ENCODE results near the gene GRIK4. TPM values are rescaled to one million over a fixed set of nuclear protein-coding genes. Genes with fewer than 3 reads are reported as not detected.

Gene GRIK4
- total and polyA plus RNA-seq, 2 of the 4 experiments (the other 2 are of a cell fraction): 0.18 to 0.38 TPM

DNA sequence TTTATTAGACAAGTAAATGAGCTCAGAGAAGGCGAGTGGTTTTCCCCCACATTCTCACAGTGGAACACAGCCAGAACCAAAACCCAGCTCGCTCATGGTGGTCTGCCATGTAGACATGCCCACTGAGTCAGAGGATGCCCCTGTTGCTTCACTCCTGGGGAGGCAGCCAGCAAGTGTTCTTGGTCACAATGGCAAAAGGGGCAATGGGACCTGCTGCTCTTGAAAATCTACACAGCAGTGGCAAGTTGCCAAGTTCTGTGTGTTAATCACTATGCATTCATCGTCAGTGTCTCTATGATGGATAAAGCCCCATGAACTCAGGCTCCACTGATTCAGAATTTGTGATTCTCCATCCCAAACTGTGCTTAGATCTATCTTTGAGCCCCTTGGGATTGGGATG, 447.6 kb downstream of the GRIK4 start:
- Histone ChIP-seq H4K20me1 (ENCODE audit: insufficient read depth, low read length) (no peaks in the 10 kb centered on the region), H4K8ac (ENCODE audit: low read depth in 2 of 2, low read length in 2 of 2) (no peak overlapping the region), H2BK15ac (ENCODE audit: low read depth, low read length) (no peak overlapping the region), H4K5ac (ENCODE audit: low read depth, low read length) (no peak overlapping the region), H3K56ac (ENCODE audit: extremely low read depth, insufficient read depth, low read length) (no peak overlapping the region), H2BK20ac (ENCODE audit: low read depth, low read length) (no peak overlapping the region), H3K14ac (replicated peaks; ENCODE audit: low read depth, low read length) (no peak overlapping the region), H3K27me3 (ENCODE audit: control insufficient read depth, insufficient read depth, low read length) (peaks cover 11% of the 10 kb centered on the region; the same call in 1 of the 2 replicates), H4K91ac (ENCODE audit: insufficient read depth, low read depth, low read length) (no peak overlapping the region), H3K9me1 (ENCODE audit: insufficient read depth, low read length) (no peaks in the 10 kb centered on the region), H2AK5ac (ENCODE audit: low read depth, low read length) (no peak overlapping the region), H3K4me1 (ENCODE audit: control insufficient read depth, insufficient read depth, low read length) (no peaks in the 10 kb centered on the region), H3K18ac (ENCODE audit: low read depth, low read length) (no peak overlapping the region), H3K23ac (ENCODE audit: low read depth, low read length) (no peak overlapping the region), H3K36me3 (ENCODE audit: control insufficient read depth, insufficient read depth, low read length) (no peaks in the 10 kb centered on the region), H3K9ac (ENCODE audit: low read depth, low read length) (no peak overlapping the region), H3K9me3 (ENCODE audit: control insufficient read depth, insufficient read depth, low read length) (no peaks in the 10 kb centered on the region), H3K4me2 (ENCODE audit: low read depth, low read length) (no peak overlapping the region), H3K27ac (ENCODE audit: insufficient read depth, low read length) (no peak overlapping the region), H2BK120ac (ENCODE audit: low read depth, low read length) (no peak overlapping the region), H2AK9ac (replicated peaks; ENCODE audit: low read depth, low read length, poor library complexity) (no peak overlapping the region), H2AFZ (replicated peaks; ENCODE audit: low read length, poor library complexity) (no peak overlapping the region), H3K4ac (ENCODE audit: low read depth, low read length) (no peak overlapping the region), H2BK5ac (ENCODE audit: low read depth, low read length, poor library complexity, severe bottlenecking) (no peak overlapping the region), H3K79me1 (ENCODE audit: low read depth in 1 of 2, low read length in 2 of 2) (no peaks in the 10 kb centered on the region), H3K4me3 (ENCODE audit: insufficient read depth, low read depth, low read length) (no peak overlapping the region)
- DNase-seq: no peak
- POLR2A ChIA-PET (ENCODE audit: unreplicated experiment): no interaction called here
- WGBS, 2 experiments (ENCODE audit: extremely low coverage in 2 of 2, insufficient read length in 1 of 2): 40% methylated on average over 1 of the region's 3 CpGs; no CpG with 5 or more reads in 1 of the 2 experiments
- TF ChIP-seq MAZ (IDR thresholded peaks at IDR 0.05; ENCODE audit: borderline replicate concordance, low read depth, low read length) (no peak), SMC3 (IDR thresholded peaks at IDR 0.05; ENCODE audit: low read depth, low read length) (no peak), RAD21 (IDR thresholded peaks at IDR 0.05; ENCODE audit: low read length) (no peak), FOS (IDR thresholded peaks at IDR 0.05; ENCODE audit: low read depth, low read length) (no peak), CEBPB (IDR thresholded peaks at IDR 0.05; ENCODE audit: low read depth, low read length) (no peak), RCOR1 (IDR thresholded peaks at IDR 0.05; ENCODE audit: insufficient replicate concordance, low read length) (no peak), POLR2A (IDR thresholded peaks at IDR 0.05; ENCODE audit: low read depth, low read length) (no peak), NFE2L2 (IDR thresholded peaks at IDR 0.05; ENCODE audit: low read depth, low read length) (no peak), RFX5 (IDR thresholded peaks at IDR 0.05; ENCODE audit: low read depth, low read length) (no peak), MXI1 (IDR thresholded peaks at IDR 0.05; ENCODE audit: borderline replicate concordance, low read depth, low read length) (no peak), MAFK (IDR thresholded peaks at IDR 0.05; ENCODE audit: low read depth, low read length) (no peak)
- TF ChIP-seq, protein P1, sequence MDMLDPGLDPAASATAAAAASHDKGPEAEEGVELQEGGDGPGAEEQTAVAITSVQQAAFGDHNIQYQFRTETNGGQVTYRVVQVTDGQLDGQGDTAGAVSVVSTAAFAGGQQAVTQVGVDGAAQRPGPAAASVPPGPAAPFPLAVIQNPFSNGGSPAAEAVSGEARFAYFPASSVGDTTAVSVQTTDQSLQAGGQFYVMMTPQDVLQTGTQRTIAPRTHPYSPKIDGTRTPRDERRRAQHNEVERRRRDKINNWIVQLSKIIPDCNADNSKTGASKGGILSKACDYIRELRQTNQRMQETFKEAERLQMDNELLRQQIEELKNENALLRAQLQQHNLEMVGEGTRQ (IDR thresholded peaks at IDR 0.05; ENCODE audit: low read depth, low read length): no peak
- TF ChIP-seq, protein P2, sequence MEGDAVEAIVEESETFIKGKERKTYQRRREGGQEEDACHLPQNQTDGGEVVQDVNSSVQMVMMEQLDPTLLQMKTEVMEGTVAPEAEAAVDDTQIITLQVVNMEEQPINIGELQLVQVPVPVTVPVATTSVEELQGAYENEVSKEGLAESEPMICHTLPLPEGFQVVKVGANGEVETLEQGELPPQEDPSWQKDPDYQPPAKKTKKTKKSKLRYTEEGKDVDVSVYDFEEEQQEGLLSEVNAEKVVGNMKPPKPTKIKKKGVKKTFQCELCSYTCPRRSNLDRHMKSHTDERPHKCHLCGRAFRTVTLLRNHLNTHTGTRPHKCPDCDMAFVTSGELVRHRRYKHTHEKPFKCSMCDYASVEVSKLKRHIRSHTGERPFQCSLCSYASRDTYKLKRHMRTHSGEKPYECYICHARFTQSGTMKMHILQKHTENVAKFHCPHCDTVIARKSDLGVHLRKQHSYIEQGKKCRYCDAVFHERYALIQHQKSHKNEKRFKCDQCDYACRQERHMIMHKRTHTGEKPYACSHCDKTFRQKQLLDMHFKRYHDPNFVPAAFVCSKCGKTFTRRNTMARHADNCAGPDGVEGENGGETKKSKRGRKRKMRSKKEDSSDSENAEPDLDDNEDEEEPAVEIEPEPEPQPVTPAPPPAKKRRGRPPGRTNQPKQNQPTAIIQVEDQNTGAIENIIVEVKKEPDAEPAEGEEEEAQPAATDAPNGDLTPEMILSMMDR (conservative IDR thresholded peaks at IDR 0.05; ENCODE audit: low read depth, low read length): no peak
- no TSS peak for BruUV-seq (replicated peaks)
- CTCF ChIA-PET: no interaction called here
- dilution Hi-C loops (cut with HindIII; ENCODE audit: low sequenced_read_pairs, unreplicated experiment) (no loop called here), in situ Hi-C loops (cut with MboI; ENCODE audit: low sequenced_read_pairs) (no loop called here), intact Hi-C loops (cut with micrococcal nuclease) (no loop called here)
- ATAC-seq (ENCODE audit: low read depth): no peak
